K562 (cell line): ENCODE results near the gene TEX35. TPM values are rescaled to one million over a fixed set of nuclear protein-coding genes. Genes with fewer than 3 reads are reported as not detected.

ENCODE experiments used
- ELF1 ChIP-seq: fragments of 200-800 bp; sonication (Bioruptor generic); IDR thresholded peaks from 2 replicates; pipeline ENCODE4 v1.6.1; 2016; ENCODE audit warnings: missing genetic modification characterization, missing compliant biosample characterization
- FIP1L1 ChIP-seq: fragments of 200-400 bp; formaldehyde crosslinking; IDR thresholded peaks from 2 replicates; pipeline ENCODE4 v1.6.1; 2018; ENCODE audit warnings: mild to moderate bottlenecking, low read depth, low read length; ENCODE audit not compliant: poor library complexity, severe bottlenecking
- FOXP4 ChIP-seq: sonication (generic); formaldehyde crosslinking; IDR thresholded peaks from 2 replicates; pipeline ENCODE4 v1.8.0; 2022; ENCODE audit warnings: mild to moderate bottlenecking, missing genetic modification reagents, borderline replicate concordance
- REST ChIP-seq, 2 experiments: fragments of 450-650 bp; formaldehyde crosslinking in 1 of 2; IDR thresholded peaks; 2 replicates each; pipeline versions ENCODE4 v1.4.0 to v1.6.1; 2014 to 2020; ENCODE audit warnings: mild to moderate bottlenecking in 2 of 2, borderline replicate concordance in 1 of 2, low read depth in 1 of 2
- SMAD3 ChIP-seq: fragments of 450-650 bp; formaldehyde crosslinking; conservative IDR thresholded peaks from 2 replicates; pipeline ENCODE4 v1.4.0; 2020; ENCODE audit warnings: mild to moderate bottlenecking
- SMC3 ChIP-seq: conservative IDR thresholded peaks from 2 replicates; pipeline ENCODE4 v1.6.1; 2011; ENCODE audit warnings: low read depth, low read length, improper control_type of control experiment; ENCODE audit not compliant: insufficient read depth
- SUPT5H ChIP-seq: fragments of 450-650 bp; IDR thresholded peaks from 2 replicates; pipeline ENCODE4 v1.6.1; 2016
- XRCC3 ChIP-seq: fragments of 450-650 bp; IDR thresholded peaks from 2 replicates; pipeline ENCODE4 v1.6.1; 2017; ENCODE audit warnings: mild to moderate bottlenecking, moderate library complexity
- ZHX1 ChIP-seq: fragments of 150-350 bp; conservative IDR thresholded peaks from 2 replicates; pipeline ENCODE4 v1.6.1; 2014; ENCODE audit warnings: low read length
- ZNF140 ChIP-seq: fragments of 250-450 bp; sonication (Bioruptor Pico); IDR thresholded peaks from 2 replicates; pipeline ENCODE4 v1.8.0; 2021; ENCODE audit warnings: moderate library complexity, mild to moderate bottlenecking, inconsistent platforms
- ZNF395 ChIP-seq: fragments of 200-800 bp; sonication (Bioruptor generic); IDR thresholded peaks from 2 replicates; pipeline ENCODE4 v1.6.1; 2017; ENCODE audit warnings: missing genetic modification characterization, missing compliant biosample characterization
- polyA plus RNA-seq, 8 experiments: library from polyadenylated mRNA; depleted of rRNA in 4 of 8; stranded (reverse) in 5 of 8; unstranded in 3 of 8; fragments of >200 nt; fragmentation: Nextera tagmentation in 2 of 8; fragmentation: Illumina TruSeq in 1 of 8; extraction: Ambion mirVana in 2 of 8; extraction: Trizol in 1 of 8; gene quantifications; 2 replicates each; pipeline versions ENCODE4 v1.2.1 to v1.2.3, GENCODE V29; 2011 to 2014; ENCODE audit warnings: inconsistent platforms in 1 of 8, missing spikeins in 1 of 8
- total RNA-seq, 7 experiments: library from RNA; depleted of rRNA in 6 of 7; stranded (reverse); fragments of >200 nt in 6 of 7; fragmentation: Illumina TruSeq in 2 of 7; extraction: Trizol in 2 of 7; gene quantifications; 2 replicates each; pipeline versions ENCODE4 v1.2.1 to v1.2.3, GENCODE V29; 2011 to 2021; ENCODE audit warnings: low replicate concordance in 1 of 7

The TEX35 gene
- total and polyA plus RNA-seq, 9 of the 15 experiments (the other 6 are each of a cell fraction or from before 2014, with no cell fraction given) = not detected

GRCh38 chr1:178542554-178543289 lies 29.8 kb downstream of the TEX35 start (continued):
- TF ChIP-seq ZNF395 (CRISPR knock-in tag) (peak; percentile 44; the same call in 1 of the 2 replicates), ZNF140 (CRISPR knock-in tag) (no peak), FIP1L1 (peak; percentile 49), XRCC3 (no peak), SUPT5H (no peak), ZHX1 (0 out of 2 replicates have a peak, but pooled peaks have one; percentile 13), REST (IDR thresholded peaks at IDR 0.05; ENCODE audit: borderline replicate concordance) (peak; percentile 47), REST (CRISPR knock-in tag; IDR thresholded peaks at IDR 0.05; ENCODE audit: low read depth) (no peak), SMC3 (peak; percentile 70), SMAD3 (CRISPR knock-in tag) (no peak), FOXP4 (CRISPR knock-in tag) (no peak), ELF1 (tag) (0 out of 2 replicates have a peak, but pooled peaks have one; percentile 2)
